KMS-11 (cell line): Measurements from ENCODE around the gene NUDT22.
A peak's percentile ranks its signal among the peaks of the same experiment; 100 is the strongest.
"Not testable (repeated sequence)": the region's sequence is repeated elsewhere in the genome, so short reads cannot be mapped to it uniquely, and the experiment has no call there.

Experiments used
- H2AFZ ChIP-seq: fragments of 200-600 bp; sonication (generic); 2 replicates; pipeline ENCODE4 v1.6.1; 2016; ENCODE audit warnings: antibody characterized with exemption, mixed run types, low read depth
- H3K27ac ChIP-seq: fragments of 200-600 bp; sonication (generic); 2 replicates; pipeline ENCODE4 v1.6.1; 2016; ENCODE audit warnings: mild to moderate bottlenecking, mixed run types
- H3K27me3 ChIP-seq: fragments of 200-600 bp; sonication (generic); 2 replicates; pipeline ENCODE4 v1.6.1; 2017; ENCODE audit warnings: mild to moderate bottlenecking, low read depth, mixed run types, moderate library complexity; ENCODE audit not compliant: insufficient read depth
- H3K36me3 ChIP-seq: fragments of 200-600 bp; sonication (generic); 2 replicates; pipeline ENCODE4 v1.6.1; 2017; ENCODE audit warnings: mild to moderate bottlenecking, mixed run types; ENCODE audit not compliant: insufficient read depth
- H3K4me1 ChIP-seq: fragments of 200-600 bp; sonication (generic); 2 replicates; pipeline ENCODE4 v1.6.1; 2016; ENCODE audit warnings: mild to moderate bottlenecking, low read depth, mixed run types; ENCODE audit not compliant: poor library complexity, severe bottlenecking
- H3K4me2 ChIP-seq: fragments of 200-600 bp; sonication (generic); 2 replicates; pipeline ENCODE4 v1.7.0; 2016; ENCODE audit warnings: mild to moderate bottlenecking, mixed run types
- H3K4me3 ChIP-seq: fragments of 200-600 bp; sonication (generic); IDR thresholded peaks from 2 replicates; pipeline ENCODE4 v1.6.1; 2017; ENCODE audit warnings: low read depth, low read length, mixed read lengths; ENCODE audit not compliant: insufficient read depth
- H3K79me2 ChIP-seq: fragments of 200-600 bp; sonication (generic); 2 replicates; pipeline ENCODE4 v1.6.1; 2016; ENCODE audit warnings: low read depth, mixed run types; ENCODE audit not compliant: insufficient read depth
- H3K9ac ChIP-seq: fragments of 200-600 bp; sonication (generic); 2 replicates; pipeline ENCODE4 v1.6.1; 2016; ENCODE audit warnings: mild to moderate bottlenecking, mixed run types
- H4K20me1 ChIP-seq: fragments of 200-600 bp; sonication (generic); 2 replicates; pipeline ENCODE4 v1.6.1; 2016; ENCODE audit warnings: mild to moderate bottlenecking, mixed run types; ENCODE audit not compliant: insufficient read depth
- TF ChIP-seq, protein P1 (sequence below): fragments of 200-600 bp; sonication (generic); conservative IDR thresholded peaks from 2 replicates; pipeline ENCODE4 v1.6.1; 2017; ENCODE audit warnings: low read depth, mild to moderate bottlenecking, antibody characterized with exemption, low read length, moderate library complexity, mixed read lengths

The NUDT22 gene

DNA sequence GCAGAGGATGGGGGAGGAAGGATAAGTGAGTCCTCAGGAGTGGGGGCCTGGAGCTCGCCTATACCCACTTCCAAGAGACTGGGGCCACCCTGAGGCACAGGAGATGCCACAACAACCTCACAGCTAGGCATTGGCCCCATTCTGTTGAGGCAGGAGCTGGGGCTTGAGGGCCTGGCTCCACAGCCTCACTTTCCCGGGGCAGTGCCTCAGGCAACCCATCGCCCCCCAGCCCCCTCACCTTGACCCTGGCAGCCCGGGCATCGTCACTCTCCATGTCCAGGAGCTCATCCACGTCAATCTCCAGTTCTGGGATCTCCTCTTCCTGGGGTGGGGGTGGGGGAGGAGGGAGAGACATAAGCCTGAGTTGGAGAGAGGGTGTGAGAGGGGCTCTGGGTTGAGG lies 18.9 kb downstream of the NUDT22 start:
- TF ChIP-seq, protein P1, sequence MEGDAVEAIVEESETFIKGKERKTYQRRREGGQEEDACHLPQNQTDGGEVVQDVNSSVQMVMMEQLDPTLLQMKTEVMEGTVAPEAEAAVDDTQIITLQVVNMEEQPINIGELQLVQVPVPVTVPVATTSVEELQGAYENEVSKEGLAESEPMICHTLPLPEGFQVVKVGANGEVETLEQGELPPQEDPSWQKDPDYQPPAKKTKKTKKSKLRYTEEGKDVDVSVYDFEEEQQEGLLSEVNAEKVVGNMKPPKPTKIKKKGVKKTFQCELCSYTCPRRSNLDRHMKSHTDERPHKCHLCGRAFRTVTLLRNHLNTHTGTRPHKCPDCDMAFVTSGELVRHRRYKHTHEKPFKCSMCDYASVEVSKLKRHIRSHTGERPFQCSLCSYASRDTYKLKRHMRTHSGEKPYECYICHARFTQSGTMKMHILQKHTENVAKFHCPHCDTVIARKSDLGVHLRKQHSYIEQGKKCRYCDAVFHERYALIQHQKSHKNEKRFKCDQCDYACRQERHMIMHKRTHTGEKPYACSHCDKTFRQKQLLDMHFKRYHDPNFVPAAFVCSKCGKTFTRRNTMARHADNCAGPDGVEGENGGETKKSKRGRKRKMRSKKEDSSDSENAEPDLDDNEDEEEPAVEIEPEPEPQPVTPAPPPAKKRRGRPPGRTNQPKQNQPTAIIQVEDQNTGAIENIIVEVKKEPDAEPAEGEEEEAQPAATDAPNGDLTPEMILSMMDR, result no peak
- peaks cover 4% of the 10 kb centered on the region; the same call in 1 of the 2 replicates for H3K36me3 ChIP-seq
- peak overlapping the region; percentile 81; the same call in 1 of the 2 replicates for H3K9ac ChIP-seq
- H3K4me2 ChIP-seq, result peak overlapping the region; percentile 73
- H3K27ac ChIP-seq, result peak overlapping the region; percentile 66; the same call in 1 of the 2 replicates
- H3K4me1 ChIP-seq, result peaks cover 26% of the 10 kb centered on the region
- no peak overlapping the region for H3K4me3 ChIP-seq
- no peak overlapping the region for H2AFZ ChIP-seq
- no peaks in the 10 kb centered on the region for H4K20me1 ChIP-seq
- H3K27me3 ChIP-seq, result no peaks in the 10 kb centered on the region
- H3K79me2 ChIP-seq, result peaks cover 31% of the 10 kb centered on the region

DNA sequence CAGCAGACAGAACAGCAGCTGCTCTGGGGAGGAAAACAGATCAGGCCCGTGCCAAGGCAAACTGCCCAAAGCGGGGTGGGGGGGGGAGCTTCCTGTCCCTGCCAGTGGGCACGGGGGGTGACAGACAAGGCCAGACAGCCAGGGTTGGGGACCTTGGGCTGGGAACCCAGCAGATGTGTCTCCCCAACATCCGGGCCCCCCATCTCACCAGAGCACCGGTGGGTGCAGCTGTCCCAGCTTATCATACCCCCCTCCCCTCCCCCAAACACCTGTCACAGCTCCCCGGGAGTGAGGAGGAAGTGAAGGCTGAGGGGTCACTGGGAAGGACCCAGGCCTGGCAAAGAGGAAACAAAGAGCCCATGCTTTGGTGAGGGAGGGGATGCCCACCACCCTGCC lies 19.3 kb downstream of the NUDT22 start:
- Histone ChIP-seq H3K27me3 (no peaks in the 10 kb centered on the region), H3K36me3 (peaks cover 4% of the 10 kb centered on the region; the same call in 1 of the 2 replicates), H4K20me1 (no peaks in the 10 kb centered on the region), H3K9ac (peak overlapping the region; percentile 81), H3K4me3 (no peak overlapping the region), H3K27ac (peak overlapping the region; percentile 66), H3K4me1 (peaks cover 22% of the 10 kb centered on the region), H3K79me2 (peaks cover 31% of the 10 kb centered on the region), H2AFZ (no peak overlapping the region), H3K4me2 (peak overlapping the region; percentile 73)
- TF ChIP-seq, protein P1, result no peak

DNA sequence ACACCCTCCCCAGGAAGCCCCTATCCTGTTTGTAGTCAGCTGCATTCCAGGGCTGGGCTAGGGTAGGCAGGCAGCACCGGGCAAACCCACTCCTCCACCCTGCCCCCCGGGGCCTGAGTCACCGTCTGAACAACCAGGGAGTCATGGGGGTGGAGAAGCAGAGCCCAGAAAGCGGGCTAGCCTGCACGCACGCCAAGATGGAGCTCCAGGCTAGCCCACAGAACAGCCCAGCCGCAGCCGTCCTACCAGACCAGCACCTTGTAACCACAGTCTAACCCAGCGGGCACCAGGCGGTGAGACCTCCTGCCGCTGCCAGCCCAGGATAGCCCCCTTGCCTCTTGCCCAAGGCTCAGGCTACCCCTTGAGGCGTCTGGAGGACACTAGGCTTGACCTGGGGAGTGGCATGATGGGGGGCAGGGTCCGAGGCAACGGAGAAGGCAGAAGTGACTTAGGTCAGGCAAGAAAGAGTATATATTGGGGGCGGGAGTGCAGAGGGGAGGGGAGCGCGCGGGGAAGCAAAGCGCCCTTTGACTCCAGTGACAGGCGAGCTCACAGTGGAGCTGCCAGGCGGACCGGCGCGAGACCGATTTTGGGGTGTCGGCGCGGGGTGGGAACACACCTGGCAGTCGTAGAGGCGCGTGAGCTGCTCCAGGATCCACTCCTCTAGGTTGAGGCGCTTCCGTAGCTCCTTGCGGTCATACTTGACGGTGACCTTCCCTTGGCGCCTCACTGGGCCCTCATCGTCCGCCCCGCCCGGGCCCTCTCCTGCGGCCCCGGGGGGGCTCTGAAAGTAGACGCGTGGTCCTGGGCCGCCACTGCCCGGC lies 19.9 kb downstream of the NUDT22 start:
- no peaks in the 10 kb centered on the region for H4K20me1 ChIP-seq
- TF ChIP-seq, protein P1, result no peak
- H3K4me2 ChIP-seq, result peak overlapping the region; percentile 73
- H3K27ac ChIP-seq, result peak overlapping the region; percentile 66
- H3K27me3 ChIP-seq, result no peaks in the 10 kb centered on the region
- peaks cover 4% of the 10 kb centered on the region; the same call in 1 of the 2 replicates for H3K36me3 ChIP-seq
- peak overlapping the region; percentile 81 for H3K9ac ChIP-seq
- no peak overlapping the region for H3K4me3 ChIP-seq
- peaks cover 31% of the 10 kb centered on the region for H3K79me2 ChIP-seq
- no peak overlapping the region for H2AFZ ChIP-seq
- H3K4me1 ChIP-seq, result peaks cover 21% of the 10 kb centered on the region

DNA sequence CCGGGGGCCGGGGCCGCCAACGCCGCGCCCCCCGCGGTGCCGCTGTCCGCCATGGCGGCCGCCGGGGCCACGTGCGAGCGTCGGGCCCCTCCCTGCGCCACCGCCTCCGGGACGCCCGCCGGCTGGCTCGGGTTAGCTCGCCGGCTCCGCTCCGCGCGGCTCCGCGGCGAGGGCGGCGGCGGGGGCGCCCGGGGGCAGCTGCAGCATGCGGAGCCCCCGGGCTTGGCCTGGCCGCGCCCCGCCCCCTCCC lies 20.5 kb downstream of the NUDT22 start:
- H3K4me1 ChIP-seq, result peaks cover 21% of the 10 kb centered on the region
- not testable (repeated sequence) for H2AFZ ChIP-seq, H4K20me1 ChIP-seq, H3K27me3 ChIP-seq, H3K36me3 ChIP-seq, H3K4me3 ChIP-seq, H3K4me2 ChIP-seq
- H3K9ac ChIP-seq, result peak overlapping the region; percentile 81
- peak overlapping the region; percentile 66 for H3K27ac ChIP-seq
- H3K79me2 ChIP-seq, result peaks cover 31% of the 10 kb centered on the region
